ENCODE results near the gene SCN7A.
"Not testable (repeated sequence)": the region's sequence is repeated elsewhere in the genome, so short reads cannot be mapped to it uniquely, and the experiment has no call there.

Gene SCN7A

DNA sequence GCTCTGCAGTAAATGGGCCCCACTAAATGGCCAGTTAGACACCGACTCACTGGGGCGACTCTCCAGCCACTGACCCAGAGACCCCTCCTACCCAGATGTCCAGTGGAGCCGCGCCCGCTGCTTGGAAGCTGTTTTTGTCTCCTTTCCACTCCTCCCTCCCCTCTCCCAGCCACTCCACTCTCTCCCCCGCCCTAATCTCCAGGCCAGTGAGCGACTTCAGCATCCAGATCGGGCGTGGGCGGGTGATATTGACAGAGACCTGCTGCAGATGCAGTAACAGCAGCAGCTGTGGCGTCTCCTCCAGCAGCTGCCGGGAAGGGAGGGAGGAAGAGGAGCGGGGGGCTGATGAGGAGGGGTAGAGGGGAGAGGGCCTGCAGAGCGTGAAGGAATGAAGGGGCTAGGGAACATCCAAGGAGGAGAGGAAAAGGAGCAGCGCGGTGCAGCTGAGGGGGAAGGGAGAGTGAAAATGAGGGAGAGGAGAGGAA is at the start of gene SCN7A:
SCN7A (minus strand) TSS at position 110 of the 485 bp plus-strand sequence. CDS start 16,553 bp downstream, outside the sequence.
- peak in 1 of 2 experiments; percentile 19 for DNase-seq

DNA sequence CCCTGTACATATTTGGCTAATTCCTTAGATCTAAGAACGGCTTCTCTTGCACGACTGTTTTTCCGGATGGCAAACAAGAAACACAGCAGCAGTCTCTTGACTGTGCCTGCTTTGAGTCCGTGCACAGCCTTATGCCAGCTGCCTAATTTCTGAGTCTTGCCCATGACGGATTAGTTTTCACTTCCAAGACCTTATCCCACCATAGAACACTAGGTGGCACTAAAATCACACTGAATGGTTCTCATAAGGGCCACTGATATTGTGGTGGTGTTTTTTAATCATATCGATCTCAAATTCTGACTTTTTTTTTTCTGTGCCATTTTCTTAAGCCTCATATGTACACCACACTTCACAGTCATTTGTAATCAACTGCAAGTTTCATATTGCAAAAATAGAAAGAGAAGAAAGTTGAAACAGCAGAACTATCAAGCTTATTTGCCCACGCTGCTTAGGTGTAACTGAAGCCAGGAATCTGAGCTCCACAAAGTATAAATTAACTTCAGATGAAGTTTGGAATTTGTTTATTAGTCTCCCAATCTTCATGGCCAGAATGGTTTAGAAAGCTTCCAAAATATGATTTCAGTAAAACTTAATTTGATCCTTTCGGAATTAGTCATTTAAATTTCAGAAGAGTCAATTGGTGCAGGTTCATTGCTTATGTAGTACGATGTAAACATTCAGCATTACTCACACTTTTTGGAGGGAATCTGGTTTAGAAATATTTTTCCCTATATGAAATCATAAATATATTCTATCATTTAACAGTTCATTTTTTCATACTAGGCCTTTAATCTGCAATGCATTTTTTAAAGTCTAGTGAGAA is 45.5 kb upstream of the SCN7A start:
- DNase-seq, result peak; percentile 17

DNA sequence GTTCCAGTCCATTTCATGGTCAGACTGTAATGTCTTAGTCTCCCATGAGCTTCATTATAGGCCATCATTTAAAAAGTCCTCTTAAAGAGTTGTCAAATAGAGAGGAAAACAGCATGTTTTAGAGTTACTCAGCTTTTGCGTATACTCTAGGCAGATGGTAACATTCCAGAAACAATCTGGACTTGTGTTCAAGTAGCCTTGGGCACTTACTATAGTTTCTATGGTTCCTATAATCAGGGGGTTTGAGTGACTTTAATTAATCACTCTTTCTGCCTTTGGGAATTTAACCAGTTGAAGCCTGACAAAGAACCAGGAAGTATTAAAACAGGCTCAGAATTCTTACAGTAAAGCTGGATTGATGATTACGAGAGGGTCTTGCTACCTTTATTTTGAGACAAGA is 42.1 kb upstream of the SCN7A start:
- no peak for DNase-seq

DNA sequence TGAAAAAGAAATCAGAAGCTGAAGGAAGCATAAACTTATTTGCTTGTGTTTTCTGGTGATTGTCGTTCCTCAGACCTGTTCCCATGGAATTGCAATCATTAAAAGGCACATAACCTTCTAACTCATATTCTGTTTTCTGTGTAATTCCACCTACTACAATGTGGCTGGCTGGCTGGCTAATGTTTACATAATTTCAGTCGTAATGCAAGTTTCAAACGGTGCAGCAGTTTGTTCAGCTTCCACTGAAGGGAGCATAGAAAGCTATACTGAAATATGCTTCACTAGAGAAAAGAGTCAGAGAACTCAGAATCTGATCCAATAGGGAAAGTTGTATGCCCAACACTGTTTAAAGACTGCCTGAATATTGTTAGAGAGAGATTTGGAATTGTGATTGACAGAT is 27.1 kb upstream of the SCN7A start:
- no peak for DNase-seq

DNA sequence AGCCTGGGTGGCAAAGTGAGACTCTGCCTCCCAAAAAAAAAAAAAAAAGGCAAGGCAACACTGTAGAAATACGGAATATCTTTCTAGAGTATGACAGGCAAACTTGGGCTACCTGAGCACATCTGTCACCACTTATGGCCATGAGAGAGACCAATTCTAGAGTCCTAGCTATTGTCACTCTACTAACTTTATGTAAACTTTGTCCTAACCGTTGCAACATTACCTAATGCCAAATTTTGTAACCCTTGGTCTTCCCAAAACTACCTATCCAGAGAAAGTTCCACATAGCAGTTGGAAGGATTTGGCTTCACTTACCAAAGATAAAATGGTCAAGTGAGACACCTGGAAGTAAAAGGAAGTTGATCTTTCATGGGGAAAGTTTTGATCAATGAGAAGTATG is 26.6 kb upstream of the SCN7A start:
- DNase-seq, result no peak

DNA sequence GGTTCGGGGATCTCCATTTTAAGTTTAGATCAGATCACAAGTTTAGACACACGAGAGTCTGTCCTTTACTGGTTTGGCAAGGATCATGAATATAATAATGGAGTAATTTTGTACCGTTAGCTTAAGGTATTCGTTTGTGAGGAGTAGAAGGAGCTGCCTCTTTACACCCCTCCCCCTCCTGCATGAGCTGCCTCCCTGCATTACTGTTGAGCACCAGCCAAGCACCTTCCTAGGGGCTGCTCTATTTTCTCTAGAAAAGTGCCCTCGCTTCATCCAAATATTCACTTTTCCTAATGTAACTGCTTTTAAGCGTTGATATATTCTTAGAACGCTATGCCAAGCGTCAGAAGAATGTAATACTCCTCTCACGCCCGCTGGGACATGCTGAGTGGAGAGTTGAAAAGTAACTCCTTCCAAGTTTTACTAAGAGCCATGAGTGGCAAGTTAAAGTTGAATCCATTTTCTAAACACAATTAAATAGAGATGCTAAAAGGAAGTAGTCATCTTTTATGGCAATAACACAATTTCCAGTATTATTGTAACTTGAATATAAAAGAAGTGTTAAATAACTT is 25.4 kb upstream of the SCN7A start:
- no peak for DNase-seq

DNA sequence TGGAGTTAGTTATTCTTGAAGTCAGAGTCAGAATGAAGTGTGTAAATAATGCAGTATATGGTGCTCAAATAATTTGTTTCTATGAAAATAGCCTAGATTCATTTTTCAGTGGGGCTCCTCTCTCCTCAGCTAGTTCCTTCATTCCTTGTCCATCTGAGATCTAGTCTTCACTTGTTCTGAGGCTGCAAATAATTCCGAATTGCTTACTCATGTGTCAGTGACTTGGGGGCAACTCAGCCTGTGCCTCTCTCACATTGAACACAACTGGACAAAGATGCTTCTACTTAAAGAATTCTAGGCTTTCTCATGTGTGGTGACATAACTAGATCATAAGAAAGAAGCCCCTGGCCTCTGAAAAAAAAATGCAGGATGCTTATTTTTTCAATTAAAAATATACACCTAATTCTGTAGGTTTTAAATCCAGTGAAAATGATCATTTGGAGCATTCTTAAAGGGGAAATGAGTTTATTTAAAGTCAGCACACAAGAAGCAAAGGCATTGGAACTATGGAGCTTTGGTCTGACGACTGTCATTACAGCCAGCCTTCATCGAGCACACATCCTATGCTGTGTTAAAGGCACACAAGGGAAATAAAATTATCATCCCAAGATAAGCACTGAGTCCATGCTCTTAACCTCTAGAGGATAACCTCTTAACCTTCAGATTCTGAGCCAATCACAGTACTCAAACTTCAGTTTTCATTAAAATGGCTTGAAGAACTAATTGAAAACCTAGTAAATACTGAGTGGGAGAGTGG is 24.8 kb upstream of the SCN7A start:
- DNase-seq, result no peak

DNA sequence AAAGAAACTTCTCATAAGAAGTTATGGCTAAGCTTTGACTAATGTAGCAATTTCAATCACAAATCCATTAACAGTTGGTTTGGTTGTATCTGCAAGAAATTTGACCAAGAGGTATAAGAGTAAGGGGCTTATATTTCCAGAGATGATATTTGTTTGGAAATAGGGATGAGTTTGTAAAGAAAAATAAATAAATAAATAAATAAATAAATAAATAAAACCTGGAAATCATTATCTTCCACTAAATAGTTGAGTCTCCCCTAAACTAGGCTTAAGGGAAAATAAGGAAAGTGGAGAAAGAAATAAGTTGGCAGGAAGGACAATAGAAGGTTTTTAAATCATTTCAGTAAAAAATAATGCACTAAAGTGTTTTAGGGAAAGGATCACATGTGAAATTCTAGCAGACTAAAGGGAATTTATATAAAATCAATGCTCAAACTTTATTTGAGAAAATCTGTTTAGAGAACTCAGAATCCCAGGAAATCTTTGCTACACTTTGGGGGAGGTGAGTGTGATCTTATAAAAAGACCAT is 23.5 kb upstream of the SCN7A start:
- DNase-seq, result no peak

DNA sequence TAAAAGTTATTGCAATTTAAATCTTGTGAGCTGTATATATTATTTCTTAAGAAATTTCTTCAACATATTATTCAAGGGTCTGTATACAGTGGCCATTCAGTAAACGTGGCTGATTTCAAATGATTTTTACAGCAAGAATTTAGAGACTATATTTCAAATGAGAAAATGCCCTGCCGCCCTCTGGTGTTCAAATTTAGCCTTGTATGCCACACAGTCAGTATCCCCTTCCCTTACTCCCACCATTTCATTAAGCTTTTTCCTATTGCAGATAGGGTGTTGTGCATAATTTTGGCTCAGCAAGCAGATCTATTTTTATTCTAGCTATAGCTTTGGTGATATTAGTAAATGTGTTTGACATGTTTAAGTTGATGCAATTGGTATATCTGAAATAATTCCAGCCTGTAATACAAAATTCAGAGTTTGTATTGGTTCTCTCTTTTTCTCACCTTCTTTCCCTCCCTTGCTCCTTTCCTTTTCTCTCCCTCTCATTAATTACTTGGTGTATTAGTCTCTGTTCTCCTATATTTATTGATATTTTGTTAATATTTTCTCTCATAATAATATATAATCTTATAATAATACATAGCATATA is 22.8 kb upstream of the SCN7A start:
- DNase-seq, result no peak

DNA sequence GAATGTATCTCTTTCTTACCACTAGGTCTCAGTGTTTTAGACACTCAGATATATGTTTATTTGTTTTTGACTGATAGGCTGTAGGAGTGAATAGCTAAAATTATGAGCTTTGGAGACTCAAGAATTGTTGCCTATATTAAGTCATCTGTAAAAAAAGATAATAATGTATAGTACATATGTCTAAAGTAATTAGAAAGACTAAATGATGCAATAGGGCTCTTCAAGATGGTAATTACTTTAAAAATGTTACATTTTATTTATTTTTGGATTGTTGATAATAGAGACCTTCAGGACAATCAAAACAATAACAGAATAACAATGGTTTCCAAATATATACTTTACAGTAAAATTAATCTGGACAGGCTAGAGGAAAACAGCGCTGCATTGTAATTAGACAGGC is 19.9 kb upstream of the SCN7A start:
- DNase-seq, result no peak

DNA sequence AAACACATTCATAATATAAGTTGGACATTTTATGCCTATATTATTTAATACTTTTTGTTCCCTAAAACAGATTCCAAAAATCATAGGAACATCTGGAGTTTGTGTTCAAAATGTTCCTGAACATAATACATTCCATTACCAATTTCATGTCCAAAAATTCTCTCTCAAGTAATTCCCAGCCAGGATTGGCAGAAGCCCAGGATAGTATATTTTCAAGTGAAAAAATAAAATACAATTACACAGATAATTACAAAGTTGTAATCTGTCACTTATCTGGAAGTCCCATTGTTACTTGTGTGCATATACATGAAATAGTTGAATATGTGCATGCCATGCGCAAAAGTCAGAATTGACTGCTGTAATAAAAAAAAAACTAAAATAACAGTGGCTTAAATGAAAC is 5.2 kb upstream of the SCN7A start:
- no peak for DNase-seq

DNA sequence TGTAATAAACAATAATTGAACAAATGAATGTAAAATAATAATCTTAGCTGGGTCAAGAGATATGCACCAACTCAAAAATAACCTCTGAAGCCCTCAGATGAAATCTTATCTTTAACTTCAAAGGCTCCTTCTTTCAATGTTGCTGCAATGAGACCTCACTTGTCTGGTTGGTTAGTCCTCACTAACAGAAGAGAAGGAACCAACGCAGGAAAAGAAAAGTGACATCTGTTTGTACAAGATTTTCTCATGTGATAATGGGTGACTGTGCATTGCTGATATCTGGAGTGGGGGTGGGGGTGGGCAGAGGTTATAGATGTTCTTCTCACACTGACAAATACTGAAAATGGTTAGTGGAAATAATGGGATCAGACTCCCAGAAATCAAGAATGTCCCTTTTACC is 2.6 kb downstream of the SCN7A start:
- no peak for DNase-seq

DNA sequence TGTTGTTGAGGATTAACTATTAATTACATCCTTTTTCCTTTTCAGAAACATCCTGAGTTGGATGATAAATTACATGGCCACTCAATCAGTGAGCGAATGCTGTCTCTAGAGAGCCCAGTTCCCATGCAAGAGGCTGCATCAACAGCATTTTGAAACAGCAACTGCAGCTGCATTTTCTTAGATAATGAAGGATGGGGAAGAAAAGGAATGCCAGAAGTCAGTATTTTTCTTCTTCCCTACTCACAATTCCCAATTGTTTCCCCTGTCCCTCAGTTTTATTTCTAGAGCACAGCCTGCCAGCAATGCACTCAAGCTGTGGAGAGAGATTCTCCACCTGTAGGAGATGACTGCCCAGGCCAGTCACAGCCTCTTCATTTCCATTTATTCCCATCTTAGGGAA is 6.9 kb downstream of the SCN7A start:
- DNase-seq, result no peak

DNA sequence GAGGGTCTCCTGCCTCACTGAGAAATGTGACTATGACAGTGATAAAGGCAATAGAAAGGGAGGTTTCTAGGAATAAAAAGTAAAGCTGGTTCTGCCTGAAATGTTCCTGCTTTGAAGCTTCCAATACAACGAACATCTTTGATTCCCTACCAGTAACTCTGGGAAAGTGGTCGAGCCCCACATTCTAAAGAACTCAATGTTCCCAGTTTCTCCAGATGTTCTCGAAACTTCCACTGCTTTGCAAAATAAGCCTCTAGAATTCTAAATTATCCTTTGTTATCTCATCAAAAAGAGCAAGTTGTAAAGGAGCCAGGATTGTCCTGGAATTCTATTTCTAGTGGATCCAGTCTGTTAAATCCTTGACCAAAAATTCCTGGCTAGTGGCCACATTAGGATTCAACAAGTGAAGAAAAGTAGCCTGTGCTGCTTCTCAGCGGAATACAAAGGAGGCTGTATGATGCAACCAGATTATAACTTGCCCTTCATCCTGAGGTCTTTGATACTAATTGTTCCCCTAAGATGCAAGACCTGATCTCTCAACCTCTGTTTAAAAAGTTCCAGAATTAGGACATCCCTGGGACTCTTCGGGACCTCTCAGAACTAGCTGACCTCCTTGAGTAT is 8.4 kb downstream of the SCN7A start:
- no peak for DNase-seq

DNA sequence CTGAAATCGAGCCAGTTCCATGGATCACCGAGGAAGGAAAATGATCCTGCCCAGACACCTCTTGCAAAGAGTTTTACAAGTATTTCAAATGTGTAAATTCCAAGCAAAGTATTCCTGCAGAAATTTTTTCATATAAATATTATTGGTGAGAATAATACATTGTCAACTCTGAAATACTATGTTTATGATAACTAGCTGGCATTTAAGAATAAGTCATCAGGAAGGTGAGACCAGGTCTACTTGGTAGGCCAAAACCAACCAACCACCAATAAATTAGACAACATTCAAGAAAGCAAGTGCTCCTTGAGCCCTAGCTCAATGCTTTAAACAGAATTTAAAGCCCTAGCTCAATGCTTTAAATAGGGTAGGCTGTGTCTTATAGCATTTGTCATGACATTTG is 21.7 kb downstream of the SCN7A start:
- DNase-seq, result no peak

DNA sequence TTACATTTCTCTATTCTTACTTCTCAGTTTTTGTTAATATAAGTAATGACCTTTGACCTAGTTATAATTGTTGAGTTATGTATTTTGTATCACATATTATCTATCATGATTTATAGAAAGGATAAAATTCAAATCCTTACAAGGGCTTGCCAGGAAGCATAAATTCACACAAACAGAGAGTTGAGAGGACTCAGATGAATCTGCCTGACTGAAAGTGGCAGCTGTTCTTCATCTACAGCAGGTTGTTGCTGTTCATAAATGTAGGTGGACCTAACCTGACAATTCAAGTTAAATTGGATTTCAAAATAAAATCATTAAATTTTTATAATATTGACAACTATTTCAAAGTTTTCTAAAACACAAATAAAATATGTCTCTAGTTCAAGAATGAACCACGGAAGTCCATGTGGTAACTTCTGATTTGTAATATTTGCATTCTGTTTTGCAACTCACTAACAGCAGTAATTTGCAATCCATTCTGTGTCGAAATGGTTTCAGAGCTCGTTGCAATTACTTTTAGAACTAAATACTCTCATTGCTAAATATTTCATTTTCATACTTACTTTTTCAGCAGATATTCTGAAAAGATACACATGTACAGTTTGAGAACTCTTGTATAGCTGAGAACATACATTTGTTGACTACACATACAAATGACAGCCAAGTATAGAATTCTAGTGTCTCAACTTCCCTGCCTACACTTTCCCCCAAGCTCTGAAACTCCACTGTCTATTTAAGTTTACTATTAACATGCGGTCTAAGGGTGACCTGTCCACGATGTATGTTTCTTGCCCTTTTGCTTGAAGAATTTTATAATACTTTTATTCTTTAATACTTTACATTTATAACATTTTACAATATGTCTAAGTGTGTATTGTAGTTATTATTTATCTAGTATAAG is 25.7 kb downstream of the SCN7A start:
- DNase-seq, result no peak

DNA sequence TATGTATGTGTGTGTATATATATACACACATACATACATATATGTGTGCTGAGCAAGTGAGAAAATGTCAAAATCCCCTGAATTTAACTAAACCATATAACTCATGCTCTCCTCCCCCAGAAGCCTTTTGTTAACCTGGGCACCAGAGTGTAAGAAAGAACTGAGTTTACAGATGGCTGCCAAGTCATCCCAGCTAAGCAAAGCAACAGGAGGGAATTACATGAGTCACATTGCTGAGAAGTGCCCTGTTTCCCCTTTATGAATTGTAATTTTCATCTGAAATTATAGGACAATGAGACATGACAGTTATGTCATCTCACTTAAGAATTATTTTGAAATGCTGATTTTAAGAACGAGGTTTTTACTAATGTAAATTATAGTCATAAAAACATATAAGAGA is 29.9 kb downstream of the SCN7A start:
- DNase-seq, result no peak

DNA sequence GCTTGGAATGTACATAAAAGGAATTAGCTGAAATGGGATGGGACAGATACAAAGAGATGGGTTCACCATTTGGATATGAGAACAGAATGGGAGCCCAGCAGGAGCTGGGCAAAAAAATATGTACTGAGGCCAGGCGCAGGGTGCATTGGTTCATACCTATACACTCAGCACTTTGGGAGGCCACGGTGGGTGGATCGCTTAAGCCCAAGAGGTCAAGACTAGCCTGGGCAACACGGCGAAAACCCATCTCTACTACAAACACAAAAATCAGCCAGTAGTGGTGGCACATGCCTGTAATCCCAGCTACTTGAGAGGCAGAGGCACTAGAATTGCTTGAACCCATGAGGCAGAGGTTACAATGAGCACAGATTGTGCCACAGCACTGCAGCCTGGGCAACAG is 30.4 kb downstream of the SCN7A start:
- DNase-seq, result no peak

DNA sequence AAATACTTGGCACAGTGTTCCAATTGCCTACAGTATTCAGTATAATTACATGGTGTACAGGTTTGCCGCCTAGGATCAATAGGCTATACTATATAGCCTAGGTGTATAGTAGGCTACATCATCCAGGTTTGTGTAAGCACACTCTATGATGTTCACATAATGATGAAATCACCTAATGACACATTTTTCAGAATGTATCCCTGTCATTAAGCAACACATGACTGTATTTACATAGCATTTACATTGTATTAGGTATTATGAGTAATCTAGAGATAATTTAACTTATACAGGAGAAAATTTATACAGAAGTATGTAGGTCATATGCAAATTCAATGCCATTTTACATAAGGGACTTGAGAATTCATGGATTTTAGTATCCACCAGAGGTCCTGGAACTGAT is 35.4 kb downstream of the SCN7A start:
- no peak for DNase-seq

DNA sequence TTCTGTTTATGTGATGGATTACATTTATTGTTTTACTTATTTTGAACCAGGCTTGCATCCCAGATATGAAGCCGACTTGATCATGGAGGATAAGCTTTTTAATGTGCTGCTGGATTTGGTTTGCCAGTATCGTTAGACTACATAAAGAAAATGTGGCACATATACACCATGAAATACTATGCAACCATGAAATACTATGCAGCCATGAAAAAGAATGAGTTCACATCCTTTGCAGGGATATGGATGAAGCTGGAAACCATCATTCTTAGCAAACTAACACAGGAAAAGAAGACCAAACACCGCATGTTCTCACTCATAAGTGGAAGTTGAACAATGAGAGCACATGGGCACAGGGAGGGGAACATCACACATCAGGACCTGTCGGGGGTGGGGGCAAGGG is 38.2 kb downstream of the SCN7A start:
- not testable (repeated sequence) for DNase-seq

DNA sequence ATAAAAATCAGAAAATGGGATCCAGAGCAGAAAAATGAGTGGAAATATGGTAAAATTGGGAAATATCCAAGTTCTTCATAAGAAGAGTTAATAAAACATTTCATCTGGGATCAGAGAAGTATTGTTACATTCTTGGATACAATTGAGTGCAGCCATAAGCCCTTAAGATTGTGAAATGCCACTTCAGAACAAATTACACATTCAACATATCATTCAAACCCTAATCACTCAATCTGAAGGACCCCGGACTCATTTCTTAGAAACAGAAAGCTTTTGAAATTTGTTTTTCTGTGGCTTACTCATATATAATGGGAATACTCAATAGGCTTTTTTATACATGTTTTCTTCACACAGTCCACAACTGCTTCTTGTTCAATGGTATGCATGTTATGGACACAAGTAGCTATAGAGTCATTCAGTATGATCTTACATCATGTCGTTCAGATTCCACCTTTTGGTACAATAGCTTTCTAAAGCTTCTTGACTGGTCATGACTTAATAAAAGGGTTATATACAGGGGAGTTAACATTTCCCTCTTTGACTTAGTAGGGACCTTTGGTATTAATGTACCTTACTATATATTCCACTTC is 39.9 kb downstream of the SCN7A start:
- no peak for DNase-seq

All from activated T-cell treated with anti-CD3 and anti-CD28 coated beads, Interleukin-2, amount 50 U/mL, for 48 hours (primary cell).